Muscle layer of colon (tissue), 2 donors: ENCODE measurements around the gene PALD1.

Experiments
- H3K27ac ChIP-seq: one replicate; pipeline ENCODE4 v1.7.0; 2013; ENCODE audit warnings: low read depth, mild to moderate bottlenecking, low read length, moderate library complexity
- H3K27me3 ChIP-seq, 2 donors: one replicate each; pipeline ENCODE4 v1.7.0; 2013; ENCODE audit warnings: low read length in 2 of 2, mild to moderate bottlenecking in 2 of 2; ENCODE audit not compliant: insufficient read depth in 2 of 2, control insufficient read depth in 1 of 2
- H3K36me3 ChIP-seq: one replicate; pipeline ENCODE4 v1.7.0; 2013; ENCODE audit warnings: mild to moderate bottlenecking, low read length; ENCODE audit not compliant: insufficient read depth
- H3K4me1 ChIP-seq: one replicate; pipeline ENCODE4 v1.7.0; 2013; ENCODE audit warnings: mild to moderate bottlenecking, low read length; ENCODE audit not compliant: insufficient read depth
- H3K4me3 ChIP-seq, 2 donors: one replicate each; pipeline ENCODE4 v1.7.0; 2013; ENCODE audit warnings: low read length in 2 of 2, low read depth in 1 of 2, mild to moderate bottlenecking in 1 of 2, moderate library complexity in 1 of 2
- H3K9ac ChIP-seq: one replicate; pipeline ENCODE4 v1.7.0; 2013; ENCODE audit warnings: low read length
- H3K9me3 ChIP-seq: one replicate; pipeline ENCODE4 v1.7.0; 2013; ENCODE audit warnings: mild to moderate bottlenecking, low read length
- donor health status: abdominal sarcoma.
- donor health status: Adenocarcinoma of cecum.

PALD1 gene

GRCh38 chr10:70513848-70514309, 35.3 kb downstream of the PALD1 start:
- Histone ChIP-seq H3K27ac (no peak overlapping the region), H3K27me3 (no peaks in the 10 kb centered on the region), H3K36me3 (no peaks in the 10 kb centered on the region), H3K4me1 (peaks cover 30% of the 10 kb centered on the region), H3K9ac (no peak overlapping the region), H3K9me3 (no peaks in the 10 kb centered on the region), H3K4me3 (no peak overlapping the region)

GRCh38 chr10:70514591-70514990, 36.0 kb downstream of the PALD1 start:
- H3K36me3 ChIP-seq: no peaks in the 10 kb centered on the region
- H3K4me3 ChIP-seq: no peak overlapping the region
- H3K9ac ChIP-seq: no peak overlapping the region
- no peak overlapping the region for H3K27ac ChIP-seq
- no peaks in the 10 kb centered on the region for H3K27me3 ChIP-seq
- peaks cover 22% of the 10 kb centered on the region for H3K4me1 ChIP-seq
- H3K9me3 ChIP-seq: no peaks in the 10 kb centered on the region

DNA sequence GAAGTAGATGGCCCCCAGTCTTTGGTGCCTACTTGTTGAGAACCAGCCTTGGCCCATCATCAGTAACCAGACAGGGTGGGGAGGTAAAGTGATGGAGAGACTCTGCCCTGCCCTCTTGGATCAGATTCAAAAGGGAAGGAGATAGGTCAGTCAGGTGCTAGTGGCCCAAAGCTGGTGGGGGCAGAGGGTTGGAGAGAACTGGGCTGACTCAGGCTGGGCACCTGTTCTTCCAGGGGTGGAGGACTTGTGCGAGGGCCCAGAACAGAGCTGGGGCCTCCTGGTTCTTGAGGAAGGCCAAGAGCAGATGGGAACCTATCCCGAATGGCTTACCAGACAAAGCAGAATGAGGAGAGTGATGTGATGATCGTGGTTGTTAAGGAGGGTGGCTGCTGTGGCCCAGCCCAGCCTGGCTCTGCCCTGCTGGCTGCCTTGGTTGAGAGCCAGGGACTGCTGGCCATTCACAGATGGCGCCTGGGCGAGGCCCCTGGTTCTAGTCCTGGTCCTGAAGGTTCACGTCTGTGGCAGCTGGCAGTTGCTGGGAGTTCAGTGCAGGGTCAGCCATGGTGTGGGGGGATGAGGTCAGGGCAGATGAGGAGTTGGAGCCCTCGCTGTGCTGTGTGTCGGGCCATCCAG, 36.6 kb downstream of the PALD1 start:
- Histone ChIP-seq H3K27me3 (no peaks in the 10 kb centered on the region), H3K36me3 (no peaks in the 10 kb centered on the region), H3K27ac (no peak overlapping the region), H3K4me1 (peaks cover 18% of the 10 kb centered on the region), H3K9ac (no peak overlapping the region), H3K9me3 (no peaks in the 10 kb centered on the region), H3K4me3 (no peak overlapping the region)

- H3K27ac ChIP-seq: no peak overlapping the region
These were observed 40.1 kb downstream of the PALD1 start for GRCh38 chr10:70518695-70519094.

DNA sequence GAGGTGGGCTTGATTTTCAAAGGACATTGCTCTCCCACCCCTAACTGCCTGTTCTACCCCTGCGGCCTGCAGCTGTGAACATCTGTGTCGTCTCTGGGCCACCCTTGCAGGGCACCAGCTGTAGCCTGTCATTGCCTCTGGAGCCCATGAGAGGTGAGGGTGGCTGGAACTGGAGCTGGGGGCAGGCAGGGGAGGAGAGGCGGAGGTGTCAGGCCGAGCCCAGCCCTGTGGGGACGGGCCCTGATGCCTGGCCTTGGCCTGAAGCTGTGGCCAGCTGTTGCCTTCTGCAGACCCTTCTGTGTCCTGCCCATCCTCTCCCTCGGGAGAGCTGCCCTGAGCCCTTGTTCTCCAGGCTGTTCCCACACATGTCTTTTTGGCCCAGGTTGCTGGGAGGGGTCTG, 44.5 kb downstream of the PALD1 start:
- H3K9me3 ChIP-seq: no peaks in the 10 kb centered on the region
- H3K27me3 ChIP-seq: no peaks in the 10 kb centered on the region
- no peak overlapping the region for H3K4me3 ChIP-seq
- H3K27ac ChIP-seq: no peak overlapping the region
- no peaks in the 10 kb centered on the region for H3K36me3 ChIP-seq
- no peaks in the 10 kb centered on the region for H3K4me1 ChIP-seq
- H3K9ac ChIP-seq: no peak overlapping the region

More at GRCh38 chr10:70518695-70519094, 40.1 kb downstream of the PALD1 start:
- Histone ChIP-seq H3K36me3 (no peaks in the 10 kb centered on the region), H3K9ac (no peak overlapping the region), H3K4me3 (no peak overlapping the region), H3K4me1 (no peaks in the 10 kb centered on the region), H3K27me3 (no peaks in the 10 kb centered on the region), H3K9me3 (no peaks in the 10 kb centered on the region)

GRCh38 chr10:70523549-70523948, 45.0 kb downstream of the PALD1 start:
- Histone ChIP-seq H3K36me3 (no peaks in the 10 kb centered on the region), H3K27me3 (no peaks in the 10 kb centered on the region), H3K4me1 (no peaks in the 10 kb centered on the region), H3K27ac (no peak overlapping the region), H3K9ac (no peak overlapping the region), H3K4me3 (no peak overlapping the region), H3K9me3 (no peaks in the 10 kb centered on the region)

GRCh38 chr10:70528314-70528713, 49.7 kb downstream of the PALD1 start:
- no peak overlapping the region for H3K9ac ChIP-seq

GRCh38 chr10:70528741-70529362, 50.3 kb downstream of the PALD1 start:
- no peak overlapping the region for H3K4me3 ChIP-seq
- H3K9me3 ChIP-seq: no peaks in the 10 kb centered on the region
- no peaks in the 10 kb centered on the region for H3K4me1 ChIP-seq
- H3K27me3 ChIP-seq: no peaks in the 10 kb centered on the region
- no peak overlapping the region for H3K9ac ChIP-seq
- no peaks in the 10 kb centered on the region for H3K36me3 ChIP-seq
- H3K27ac ChIP-seq: no peak overlapping the region

More at GRCh38 chr10:70528314-70528713, 49.7 kb downstream of the PALD1 start:
- H3K36me3 ChIP-seq: no peaks in the 10 kb centered on the region
- no peaks in the 10 kb centered on the region for H3K27me3 ChIP-seq
- H3K4me1 ChIP-seq: no peaks in the 10 kb centered on the region
- no peaks in the 10 kb centered on the region for H3K9me3 ChIP-seq
- H3K4me3 ChIP-seq: no peak overlapping the region
- no peak overlapping the region for H3K27ac ChIP-seq

DNA sequence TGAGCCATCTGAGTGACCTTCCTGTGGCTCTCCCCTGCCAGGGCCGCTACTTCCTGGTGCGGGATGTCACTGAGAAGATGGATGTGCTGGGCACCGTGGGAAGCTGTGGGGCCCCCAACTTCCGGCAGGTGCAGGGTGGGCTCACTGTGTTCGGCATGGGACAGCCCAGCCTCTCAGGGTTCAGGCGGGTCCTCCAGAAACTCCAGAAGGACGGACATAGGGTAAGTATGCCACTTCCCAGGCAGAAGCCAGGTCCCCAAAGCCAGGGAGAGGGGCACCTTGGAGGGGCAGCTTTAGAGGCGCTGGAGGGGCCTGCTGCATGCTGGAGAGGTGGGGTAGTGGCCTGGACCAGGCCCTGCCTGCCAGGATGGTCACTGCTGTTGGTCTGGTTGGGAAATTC, 51.3 kb downstream of the PALD1 start:
- Histone ChIP-seq H3K36me3 (no peaks in the 10 kb centered on the region), H3K4me3 (no peak overlapping the region), H3K9me3 (no peaks in the 10 kb centered on the region), H3K9ac (no peak overlapping the region), H3K27me3 (no peaks in the 10 kb centered on the region), H3K4me1 (no peaks in the 10 kb centered on the region), H3K27ac (no peak overlapping the region)

- Histone ChIP-seq H3K27me3 (no peaks in the 10 kb centered on the region), H3K4me3 (no peak overlapping the region), H3K9ac (no peak overlapping the region), H3K9me3 (no peaks in the 10 kb centered on the region), H3K4me1 (no peaks in the 10 kb centered on the region), H3K27ac (no peak overlapping the region), H3K36me3 (no peaks in the 10 kb centered on the region)
These were observed 51.7 kb downstream of the PALD1 start for GRCh38 chr10:70530315-70530714.

- H3K27me3 ChIP-seq: no peaks in the 10 kb centered on the region
- no peaks in the 10 kb centered on the region for H3K4me1 ChIP-seq
- no peaks in the 10 kb centered on the region for H3K36me3 ChIP-seq
- no peak overlapping the region for H3K27ac ChIP-seq
- no peak overlapping the region for H3K9ac ChIP-seq
- H3K4me3 ChIP-seq: no peak overlapping the region
- H3K9me3 ChIP-seq: no peaks in the 10 kb centered on the region
These were observed 54.1 kb downstream of the PALD1 start for GRCh38 chr10:70532554-70533188.
